Neutrophil (primary cell): Measurements from ENCODE around the gene STPG4.

Experiments used
- H3K27ac ChIP-seq: fragments of 200-600 bp; sonication (generic); 2 replicates; pipeline ENCODE4 v1.5.1; 2016; ENCODE audit warnings: mild to moderate bottlenecking, moderate library complexity
- H3K27me3 ChIP-seq: fragments of 200-600 bp; sonication (generic); 2 replicates; pipeline ENCODE4 v1.6.0; 2016; ENCODE audit warnings: mild to moderate bottlenecking
- H3K36me3 ChIP-seq: fragments of 200-600 bp; sonication (generic); 2 replicates; pipeline ENCODE4 v1.5.1; 2017
- H3K4me1 ChIP-seq, 2 experiments: fragments of 200-600 bp in 1 of 2; sonication (generic) in 1 of 2; 1 replicate in 1 of 2; 2 replicates in 1 of 2; pipeline versions ENCODE4 v1.5.1 to v1.6.1; 2013 to 2016; ENCODE audit warnings: low read depth in 1 of 2, low read length in 1 of 2, mild to moderate bottlenecking in 1 of 2, moderate library complexity in 1 of 2; ENCODE audit not compliant: control insufficient read depth in 1 of 2, insufficient read depth in 1 of 2
- H3K4me3 ChIP-seq, 2 experiments: fragments of 200-600 bp in 1 of 2; sonication (generic) in 1 of 2; 1 replicate in 1 of 2; 2 replicates in 1 of 2; pipeline ENCODE4 v1.5.1; 2013 to 2016; ENCODE audit warnings: low read depth in 1 of 2, low read length in 1 of 2, mild to moderate bottlenecking in 1 of 2, moderate library complexity in 1 of 2
- H3K9me3 ChIP-seq: fragments of 200-600 bp; sonication (generic); 2 replicates; pipeline ENCODE4 v1.5.1; 2016
- CTCF ChIP-seq: fragments of 200-600 bp; sonication (generic); IDR thresholded peaks from 2 replicates; pipeline ENCODE4 v1.5.1; 2016; ENCODE audit warnings: antibody characterized with exemption

The STPG4 gene

GRCh38 chr2:47180531-47180930 is 25.4 kb upstream of the STPG4 start:
- Histone ChIP-seq H3K27ac (peak overlapping the region; percentile 98), H3K4me1 (peaks cover 34 to 37% of the 10 kb centered on the region in 2 experiments), H3K27me3 (no peaks in the 10 kb centered on the region), H3K9me3 (no peaks in the 10 kb centered on the region), H3K36me3 (no peaks in the 10 kb centered on the region), H3K4me3 (no peak overlapping the region)
- no peak for TF ChIP-seq CTCF

- Histone ChIP-seq H3K4me3 (peak overlapping the region; percentile 38 to 41), H3K9me3 (no peaks in the 10 kb centered on the region), H3K36me3 (no peaks in the 10 kb centered on the region), H3K27me3 (no peaks in the 10 kb centered on the region), H3K4me1 (peaks cover 42 to 43% of the 10 kb centered on the region in 2 experiments), H3K27ac (peak overlapping the region; percentile 98)
- no peak for TF ChIP-seq CTCF
These were observed 24.3 kb upstream of the STPG4 start for GRCh38 chr2:47179388-47179787.

- no peak overlapping the region for H3K4me3 ChIP-seq
These were observed 23.2 kb upstream of the STPG4 start for GRCh38 chr2:47178341-47178740.

GRCh38 chr2:47177043-47177565 is 22.0 kb upstream of the STPG4 start:
- TF ChIP-seq CTCF: peak; percentile 4
- peak overlapping the region; percentile 94 to 96 for H3K4me3 ChIP-seq
- H3K36me3 ChIP-seq: peaks cover 2% of the 10 kb centered on the region
- no peaks in the 10 kb centered on the region for H3K27me3 ChIP-seq
- peak overlapping the region; percentile 98 for H3K27ac ChIP-seq
- no peaks in the 10 kb centered on the region for H3K9me3 ChIP-seq
- peaks cover 58 to 64% of the 10 kb centered on the region in 2 experiments for H3K4me1 ChIP-seq

More at GRCh38 chr2:47178341-47178740, 23.2 kb upstream of the STPG4 start:
- no peaks in the 10 kb centered on the region for H3K36me3 ChIP-seq
- TF ChIP-seq CTCF: no peak
- no peaks in the 10 kb centered on the region for H3K9me3 ChIP-seq
- H3K27me3 ChIP-seq: no peaks in the 10 kb centered on the region
- H3K27ac ChIP-seq: peak overlapping the region; percentile 98
- H3K4me1 ChIP-seq: peaks cover 52 to 54% of the 10 kb centered on the region in 2 experiments

GRCh38 chr2:47174733-47175361 is 19.7 kb upstream of the STPG4 start:
- no peaks in the 10 kb centered on the region for H3K9me3 ChIP-seq
- TF ChIP-seq CTCF: no peak
- peaks cover 12% of the 10 kb centered on the region for H3K36me3 ChIP-seq
- peaks cover 54 to 72% of the 10 kb centered on the region in 2 experiments for H3K4me1 ChIP-seq
- no peaks in the 10 kb centered on the region for H3K27me3 ChIP-seq
- H3K27ac ChIP-seq: peak overlapping the region; percentile 98
- H3K4me3 ChIP-seq: peak overlapping the region; percentile 94 to 96
